GM12891 (cell line): ENCODE measurements around the gene RUNX1.

Experiments
- POLR2A ChIP-seq: IDR thresholded peaks from 2 replicates; pipeline ENCODE4 v1.6.1; 2011; ENCODE audit warnings: low read depth, low read length, control low read depth
- POLR2AphosphoS5 ChIP-seq: IDR thresholded peaks from 2 replicates; pipeline ENCODE4 v1.6.1; 2011; ENCODE audit warnings: low read depth, low read length, control low read depth

DNA sequence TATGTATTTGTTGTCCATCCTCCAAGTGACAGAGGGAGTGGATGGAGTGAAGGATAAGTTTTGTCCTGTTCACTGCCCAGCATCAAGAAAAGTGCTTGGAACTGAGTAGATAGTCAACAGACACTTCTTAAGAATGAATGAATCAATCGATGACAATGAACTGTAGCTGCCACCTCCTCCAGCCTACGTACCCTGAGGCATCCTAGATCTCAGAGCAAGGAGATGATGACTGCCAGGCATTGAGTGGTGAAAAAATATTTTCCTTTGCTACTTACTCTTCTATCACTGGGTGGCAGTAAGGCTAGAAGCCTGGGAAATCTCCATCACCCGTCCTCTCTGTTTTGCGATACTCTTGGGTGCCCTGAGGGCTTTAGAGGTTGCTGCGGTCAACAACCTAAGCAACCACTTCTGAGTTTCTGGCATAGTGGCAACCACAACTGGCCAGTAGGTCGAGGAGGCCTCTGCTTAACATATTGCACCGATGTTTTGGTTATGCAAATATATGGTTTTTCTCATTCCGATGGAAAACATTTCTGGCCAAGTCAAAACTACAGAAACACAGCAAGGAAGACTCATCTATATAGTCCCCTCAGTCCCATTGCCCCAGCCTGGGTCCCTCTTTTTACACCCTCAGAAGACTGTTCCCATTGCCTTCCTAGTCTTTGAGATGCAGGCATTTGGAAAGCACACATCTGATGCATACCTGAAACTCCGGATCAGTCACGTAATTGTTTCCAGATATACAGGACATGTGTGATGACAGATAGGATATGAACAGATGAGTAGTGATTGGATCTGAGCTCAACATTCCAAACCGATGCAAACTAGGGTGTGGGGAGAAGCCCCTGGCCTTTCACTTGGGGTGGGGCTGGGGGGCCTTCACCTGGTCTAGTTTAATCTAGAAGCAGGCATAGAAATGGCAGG is 136.8 kb downstream of the RUNX1 start:
- TF ChIP-seq POLR2A (no peak), POLR2AphosphoS5 (no peak)
